HL-60 (cell line): ENCODE data around the gene FGFBP1.

Experiments used
- DNase-seq, 2 experiments: peaks; one replicate each; pipeline ENCODE4 v3.0.0-alpha.2; 2010 to 2020; ENCODE audit warnings: low read depth in 1 of 2, low spot score in 1 of 2
- H3K27ac ChIP-seq: fragments of 250-450 bp; sonication (Bioruptor Pico); replicated peaks from 2 replicates; pipeline ENCODE4 v1.5.1; 2020; ENCODE audit warnings: mild to moderate bottlenecking, moderate library complexity
- H3K27me3 ChIP-seq: fragments of 250-450 bp; sonication (Bioruptor Pico); 2 replicates; pipeline ENCODE4 v1.5.1; 2021; ENCODE audit warnings: mild to moderate bottlenecking, moderate library complexity; ENCODE audit not compliant: insufficient read depth, poor library complexity, severe bottlenecking
- H3K4me3 ChIP-seq: replicated peaks from 2 replicates; pipeline ENCODE4 v1.5.1; 2011; ENCODE audit warnings: mild to moderate bottlenecking, control low read depth, low read length; ENCODE audit not compliant: insufficient read depth
- GABPA ChIP-seq: IDR thresholded peaks from 2 replicates; pipeline ENCODE4 v1.6.1; 2012; ENCODE audit warnings: low read depth
- POLR2AphosphoS5 ChIP-seq: IDR thresholded peaks from 2 replicates; pipeline ENCODE4 v1.6.1; 2012; ENCODE audit warnings: low read depth
- SPI1 ChIP-seq: IDR thresholded peaks from 2 replicates; pipeline ENCODE4 v1.6.1; 2012; ENCODE audit warnings: low read depth, mild to moderate bottlenecking, borderline replicate concordance
- TF ChIP-seq, protein P1 (sequence below): IDR thresholded peaks from one replicate; pipeline ENCODE4 v1.5.1; 2011; ENCODE audit warnings: low read length, control low read depth, inconsistent platforms; ENCODE audit not compliant: insufficient read depth
- TF ChIP-seq, protein P2 (sequence below): IDR thresholded peaks from 2 replicates; pipeline ENCODE4 v1.6.1; 2012; ENCODE audit warnings: low read depth; ENCODE audit not compliant: insufficient replicate concordance

Gene FGFBP1

DNA sequence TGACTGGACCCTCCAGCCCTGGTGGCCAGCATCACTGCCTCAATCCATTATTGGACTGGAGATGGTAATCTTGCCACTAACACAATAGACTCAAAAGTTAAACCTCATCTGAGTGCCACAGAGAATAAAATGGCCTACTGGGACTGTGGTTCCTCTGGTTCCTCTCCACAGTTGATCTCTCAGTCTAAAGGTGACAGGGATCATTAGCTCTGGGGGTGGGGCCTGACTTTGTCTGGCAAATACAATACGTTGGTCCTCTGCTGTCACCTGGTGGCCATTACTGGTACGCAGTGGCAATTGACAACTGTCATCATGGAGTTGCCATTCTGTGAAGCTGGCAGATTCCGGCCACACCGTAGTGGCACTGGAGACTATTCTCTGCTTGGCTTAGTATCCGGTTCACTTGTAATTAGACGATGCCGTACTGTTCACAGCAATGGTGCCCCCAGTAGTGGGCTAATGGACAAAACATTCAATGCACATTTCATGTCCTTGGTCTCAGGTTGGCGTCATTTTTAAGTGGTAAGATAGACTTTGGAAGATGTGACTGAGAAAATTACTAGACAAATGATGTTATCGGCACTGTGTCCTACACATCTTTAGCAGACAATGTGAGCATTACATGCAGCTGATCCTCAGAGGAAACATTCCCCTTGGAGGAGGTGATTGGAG is 17.8 kb upstream of the FGFBP1 start:
- peak; percentile 54 to 88 for DNase-seq
- TF ChIP-seq POLR2AphosphoS5 (no peak), SPI1 (no peak)
- TF ChIP-seq, protein P1, sequence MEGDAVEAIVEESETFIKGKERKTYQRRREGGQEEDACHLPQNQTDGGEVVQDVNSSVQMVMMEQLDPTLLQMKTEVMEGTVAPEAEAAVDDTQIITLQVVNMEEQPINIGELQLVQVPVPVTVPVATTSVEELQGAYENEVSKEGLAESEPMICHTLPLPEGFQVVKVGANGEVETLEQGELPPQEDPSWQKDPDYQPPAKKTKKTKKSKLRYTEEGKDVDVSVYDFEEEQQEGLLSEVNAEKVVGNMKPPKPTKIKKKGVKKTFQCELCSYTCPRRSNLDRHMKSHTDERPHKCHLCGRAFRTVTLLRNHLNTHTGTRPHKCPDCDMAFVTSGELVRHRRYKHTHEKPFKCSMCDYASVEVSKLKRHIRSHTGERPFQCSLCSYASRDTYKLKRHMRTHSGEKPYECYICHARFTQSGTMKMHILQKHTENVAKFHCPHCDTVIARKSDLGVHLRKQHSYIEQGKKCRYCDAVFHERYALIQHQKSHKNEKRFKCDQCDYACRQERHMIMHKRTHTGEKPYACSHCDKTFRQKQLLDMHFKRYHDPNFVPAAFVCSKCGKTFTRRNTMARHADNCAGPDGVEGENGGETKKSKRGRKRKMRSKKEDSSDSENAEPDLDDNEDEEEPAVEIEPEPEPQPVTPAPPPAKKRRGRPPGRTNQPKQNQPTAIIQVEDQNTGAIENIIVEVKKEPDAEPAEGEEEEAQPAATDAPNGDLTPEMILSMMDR, result peak; percentile 84
- H3K4me3 ChIP-seq, result no peak overlapping the region
- H3K27me3 ChIP-seq, result no peaks in the 10 kb centered on the region
- no peak overlapping the region for H3K27ac ChIP-seq

DNA sequence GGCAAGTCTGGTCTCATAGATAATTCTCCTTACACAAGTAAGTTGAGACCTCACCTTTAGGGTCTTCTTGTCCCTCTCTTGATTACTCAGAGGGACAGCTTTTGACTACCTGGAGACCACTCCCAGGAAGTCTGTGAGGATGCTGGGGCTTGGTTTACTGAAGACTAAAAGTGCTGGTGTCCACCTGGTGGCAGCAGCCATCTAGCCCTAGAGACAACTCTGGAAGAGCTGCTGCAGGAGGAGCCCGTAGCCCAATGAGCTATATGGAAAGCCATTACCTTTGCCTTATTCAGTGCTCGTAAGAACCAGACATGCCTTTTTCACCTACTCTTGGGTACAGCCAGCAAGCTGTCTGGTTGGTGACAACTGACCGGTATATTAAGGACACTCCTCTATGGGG is 17.1 kb upstream of the FGFBP1 start:
- no peak overlapping the region for H3K4me3 ChIP-seq
- no peak for DNase-seq
- H3K27ac ChIP-seq, result no peak overlapping the region
- TF ChIP-seq, protein P2, sequence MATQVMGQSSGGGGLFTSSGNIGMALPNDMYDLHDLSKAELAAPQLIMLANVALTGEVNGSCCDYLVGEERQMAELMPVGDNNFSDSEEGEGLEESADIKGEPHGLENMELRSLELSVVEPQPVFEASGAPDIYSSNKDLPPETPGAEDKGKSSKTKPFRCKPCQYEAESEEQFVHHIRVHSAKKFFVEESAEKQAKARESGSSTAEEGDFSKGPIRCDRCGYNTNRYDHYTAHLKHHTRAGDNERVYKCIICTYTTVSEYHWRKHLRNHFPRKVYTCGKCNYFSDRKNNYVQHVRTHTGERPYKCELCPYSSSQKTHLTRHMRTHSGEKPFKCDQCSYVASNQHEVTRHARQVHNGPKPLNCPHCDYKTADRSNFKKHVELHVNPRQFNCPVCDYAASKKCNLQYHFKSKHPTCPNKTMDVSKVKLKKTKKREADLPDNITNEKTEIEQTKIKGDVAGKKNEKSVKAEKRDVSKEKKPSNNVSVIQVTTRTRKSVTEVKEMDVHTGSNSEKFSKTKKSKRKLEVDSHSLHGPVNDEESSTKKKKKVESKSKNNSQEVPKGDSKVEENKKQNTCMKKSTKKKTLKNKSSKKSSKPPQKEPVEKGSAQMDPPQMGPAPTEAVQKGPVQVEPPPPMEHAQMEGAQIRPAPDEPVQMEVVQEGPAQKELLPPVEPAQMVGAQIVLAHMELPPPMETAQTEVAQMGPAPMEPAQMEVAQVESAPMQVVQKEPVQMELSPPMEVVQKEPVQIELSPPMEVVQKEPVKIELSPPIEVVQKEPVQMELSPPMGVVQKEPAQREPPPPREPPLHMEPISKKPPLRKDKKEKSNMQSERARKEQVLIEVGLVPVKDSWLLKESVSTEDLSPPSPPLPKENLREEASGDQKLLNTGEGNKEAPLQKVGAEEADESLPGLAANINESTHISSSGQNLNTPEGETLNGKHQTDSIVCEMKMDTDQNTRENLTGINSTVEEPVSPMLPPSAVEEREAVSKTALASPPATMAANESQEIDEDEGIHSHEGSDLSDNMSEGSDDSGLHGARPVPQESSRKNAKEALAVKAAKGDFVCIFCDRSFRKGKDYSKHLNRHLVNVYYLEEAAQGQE, result no peak
- no peak for TF ChIP-seq SPI1
- TF ChIP-seq GABPA, result no peak
- TF ChIP-seq, protein P1, result peak; percentile 3
- H3K27me3 ChIP-seq, result no peaks in the 10 kb centered on the region

DNA sequence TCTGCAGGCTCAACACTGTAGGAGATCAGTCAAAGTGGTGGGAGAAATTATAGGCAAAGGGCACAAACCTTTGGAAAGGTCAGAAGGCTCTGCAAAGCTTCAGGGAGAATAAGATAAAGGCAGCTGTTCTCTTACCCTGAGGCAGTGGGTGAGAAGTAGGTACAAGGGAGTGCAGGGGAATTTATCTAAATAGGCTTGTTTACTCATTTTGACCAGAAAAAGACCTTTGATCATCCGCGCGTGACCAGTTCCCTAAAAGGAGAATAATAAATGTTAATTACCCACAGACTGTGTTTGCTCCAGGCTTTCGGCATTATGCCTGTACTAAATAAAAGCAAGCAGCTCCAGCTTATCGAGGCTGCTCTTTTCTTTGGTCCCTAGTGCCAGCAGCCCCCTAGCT is 15.1 kb upstream of the FGFBP1 start:
- no peak for DNase-seq
- H3K27me3 ChIP-seq, result no peaks in the 10 kb centered on the region
- H3K27ac ChIP-seq, result no peak overlapping the region
- no peak for TF ChIP-seq SPI1
- TF ChIP-seq GABPA, result no peak
- TF ChIP-seq, protein P1, result no peak
- TF ChIP-seq, protein P2, result no peak
- no peak for TF ChIP-seq POLR2AphosphoS5
- no peak overlapping the region for H3K4me3 ChIP-seq

DNA sequence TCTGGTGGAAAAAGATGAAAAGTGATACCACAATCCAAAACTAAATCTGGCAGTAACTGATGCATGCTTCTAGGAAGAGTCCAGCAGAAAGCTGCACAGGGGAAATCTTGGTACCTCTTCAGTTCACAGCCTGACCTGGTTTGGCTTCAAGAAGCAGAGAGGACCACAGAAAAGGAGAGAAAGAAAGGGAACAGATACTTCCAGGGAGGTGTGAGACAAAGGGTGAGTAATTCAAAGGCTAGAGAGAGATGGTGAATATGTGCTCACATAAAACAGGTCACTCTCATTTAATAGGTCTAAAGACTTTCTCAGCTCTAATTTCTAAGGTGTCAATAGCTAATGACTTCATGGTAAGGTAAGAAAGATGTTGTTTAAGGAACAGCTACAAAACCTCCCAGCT is 13.2 kb upstream of the FGFBP1 start:
- TF ChIP-seq GABPA, result no peak
- TF ChIP-seq, protein P2, result no peak
- TF ChIP-seq, protein P1, result no peak
- no peak for TF ChIP-seq POLR2AphosphoS5
- no peak for TF ChIP-seq SPI1
- Histone ChIP-seq H3K27me3 (no peaks in the 10 kb centered on the region), H3K27ac (no peak overlapping the region), H3K4me3 (no peak overlapping the region)
- no peak for DNase-seq
